Naive thymus-derived CD4-positive, alpha-beta T cell (primary cell): ENCODE data around the gene CELA3A. TPM values are rescaled to one million over a fixed set of nuclear protein-coding genes. Genes with fewer than 3 reads are reported as not detected.

Experiments used
- ATAC-seq: fragments of 150-1000 bp; cut with Tn5 transposase; 2 replicates; pipeline ENCODE4 v1.10.0; 2021; ENCODE audit warnings: mild to moderate bottlenecking, moderate library complexity
- CTCF ChIA-PET: fragments of 350-600 bp; sonication (Branson Sonifier 250); formaldehyde crosslinking; loops from one replicate; lab custom pipeline; 2021; ENCODE audit warnings: antibody characterized with exemption; lab: Charles Lee
- POLR2A ChIA-PET: fragments of 350-600 bp; sonication (Branson Sonifier 250); formaldehyde crosslinking; loops from one replicate; lab custom pipeline; 2021; ENCODE audit warnings: antibody characterized with exemption, inconsistent platforms; lab: Charles Lee
- DNase-seq, 9 donors: peaks; one replicate each; pipeline versions ENCODE4 v3.0.0 to v3.0.0-alpha.2; 2020 to 2022; ENCODE audit warnings: mixed read lengths in 1 of 9
- H3K27ac ChIP-seq: one replicate; pipeline ENCODE4 v1.7.0; 2013; ENCODE audit warnings: mild to moderate bottlenecking, low read depth, low read length, moderate library complexity
- H3K27me3 ChIP-seq, 2 donors: one replicate each; pipeline ENCODE4 v1.7.0; 2013; ENCODE audit warnings: low read length in 2 of 2, mild to moderate bottlenecking in 2 of 2, moderate library complexity in 2 of 2; ENCODE audit not compliant: control insufficient read depth in 2 of 2, insufficient read depth in 2 of 2
- H3K36me3 ChIP-seq, 3 experiments: 1 replicate in 2 of 3; 2 replicates in 1 of 3; pipeline ENCODE4 v1.7.0; 2013; ENCODE audit warnings: low read length in 3 of 3, mild to moderate bottlenecking in 3 of 3, moderate library complexity in 1 of 3; ENCODE audit not compliant: insufficient read depth in 3 of 3, control insufficient read depth in 2 of 3
- H3K4me1 ChIP-seq, 2 donors: one replicate each; pipeline ENCODE4 v1.7.0; 2013; ENCODE audit warnings: low read length in 2 of 2, mild to moderate bottlenecking in 2 of 2, moderate library complexity in 1 of 2; ENCODE audit not compliant: control insufficient read depth in 2 of 2, insufficient read depth in 2 of 2
- H3K4me3 ChIP-seq: 2 replicates; pipeline ENCODE4 v1.7.0; 2013; ENCODE audit warnings: mild to moderate bottlenecking, low read length
- H3K9me3 ChIP-seq, 3 experiments: 1 replicate in 2 of 3; 2 replicates in 1 of 3; pipeline ENCODE4 v1.7.0; 2013; ENCODE audit warnings: low read length in 3 of 3; ENCODE audit not compliant: control insufficient read depth in 2 of 3
- H3K27ac Mint-ChIP-seq, 9 donors: one replicate each; pipeline ENCODE4 v1.8.0; 2020 to 2022; ENCODE audit warnings: mixed read lengths in 9 of 9, mild to moderate bottlenecking in 8 of 9, moderate library complexity in 5 of 9, inconsistent platforms in 2 of 9
- H3K27me3 Mint-ChIP-seq, 5 donors: one replicate each; pipeline ENCODE4 v1.8.0; 2021 to 2022; ENCODE audit warnings: mixed read lengths in 5 of 5, mild to moderate bottlenecking in 1 of 5
- H3K36me3 Mint-ChIP-seq, 5 donors: one replicate each; pipeline ENCODE4 v1.8.0; 2020 to 2022; ENCODE audit warnings: mixed read lengths in 5 of 5, mild to moderate bottlenecking in 3 of 5, inconsistent platforms in 1 of 5
- H3K4me1 Mint-ChIP-seq, 7 donors: one replicate each; pipeline ENCODE4 v1.8.0; 2020 to 2022; ENCODE audit warnings: mixed read lengths in 7 of 7, mild to moderate bottlenecking in 3 of 7, inconsistent platforms in 1 of 7
- H3K4me3 Mint-ChIP-seq, 10 donors: one replicate each; pipeline ENCODE4 v1.8.0; 2020 to 2022; ENCODE audit warnings: mild to moderate bottlenecking in 10 of 10, mixed read lengths in 10 of 10, moderate library complexity in 6 of 10, inconsistent platforms in 2 of 10
- H3K9me3 Mint-ChIP-seq, 11 donors: one replicate each; pipeline ENCODE4 v1.8.0; 2020 to 2022; ENCODE audit warnings: mixed read lengths in 11 of 11, mild to moderate bottlenecking in 4 of 11, inconsistent platforms in 1 of 11, moderate library complexity in 1 of 11
- intact Hi-C, 2 donors: fragments of 100-400 bp; cut with micrococcal nuclease; formaldehyde crosslinking; loops; one replicate each; pipeline ENCODE4 v1.15.1; 2023
- polyA plus RNA-seq, 2 donors: library from polyadenylated mRNA; unstranded; fragments of 300-500 nt; fragmentation: Illumina TruSeq; gene quantifications; one replicate each; pipeline ENCODE4 v1.2.3, GENCODE V29; 2021
- total RNA-seq, 6 experiments: library from RNA in 5 of 6; stranded (reverse) in 5 of 6; gene quantifications; 1 replicate in 5 of 6; 2 replicates in 1 of 6; pipeline ENCODE4 v1.2.3 and lab custom pipeline; 2021 to 2026

The CELA3A gene
- total and polyA plus RNA-seq, 7 experiments from 2014 or later = not detected

GRCh38 chr1:22056936-22057335, 55.5 kb downstream of the CELA3A start:
- Mint-ChIP-seq H3K36me3 (peaks cover 0 to 31% (median 18%) of the 10 kb centered on the region in 5 donors), H3K4me3 (peak overlapping the region; percentile 67 to 99 (median 79)), H3K27me3 (peaks cover 0 to 2% (median 0%) of the 10 kb centered on the region in 5 donors), H3K9me3 (peaks cover 0 to 3% (median 0%) of the 10 kb centered on the region in 11 donors), H3K4me1 (peaks cover 46 to 84% (median 62%) of the 10 kb centered on the region in 7 donors), H3K27ac (peak overlapping the region in 8 of 9 donors; percentile 38 to 97 (median 75))
- POLR2A ChIA-PET = interaction anchor here (0.5 to 16.8 kb wide), 3 partner anchors 24 to 851 kb away, joined by 3 to 774 read pairs (median 3); no protein-coding TSS in a partner anchor
- Histone ChIP-seq H3K4me1 (peaks cover 67 to 69% of the 10 kb centered on the region in 2 donors), H3K27me3 (no peaks in the 10 kb centered on the region), H3K36me3 (peaks cover 5 to 11% (median 7%) of the 10 kb centered on the region in 3 experiments), H3K9me3 (no peaks in the 10 kb centered on the region), H3K4me3 (peak overlapping the region; percentile 15), H3K27ac (peak overlapping the region; percentile 57)
- CTCF ChIA-PET = interaction anchor here (1.4 to 2.2 kb wide), 2 partner anchors 15 to 33 kb away, joined by 4 to 12 read pairs; no protein-coding TSS in a partner anchor
- ATAC-seq = no peak
- DNase-seq = no peak
- intact Hi-C loops = no loop called here

GRCh38 chr1:22057861-22058260, 56.4 kb downstream of the CELA3A start:
- Histone ChIP-seq H3K9me3 (no peaks in the 10 kb centered on the region), H3K4me3 (no peak overlapping the region), H3K27me3 (no peaks in the 10 kb centered on the region), H3K27ac (peak overlapping the region; percentile 57), H3K4me1 (peaks cover 70 to 75% of the 10 kb centered on the region in 2 donors), H3K36me3 (peaks cover 5 to 11% (median 7%) of the 10 kb centered on the region in 3 experiments)
- DNase-seq = no peak
- Mint-ChIP-seq H3K27me3 (peaks cover 0 to 2% (median 0%) of the 10 kb centered on the region in 5 donors), H3K4me3 (peak overlapping the region; percentile 20 to 99 (median 72)), H3K27ac (peak overlapping the region in 7 of 9 donors; percentile 21 to 97 (median 64)), H3K4me1 (peaks cover 51 to 89% (median 71%) of the 10 kb centered on the region in 7 donors), H3K36me3 (peaks cover 0 to 34% (median 21%) of the 10 kb centered on the region in 5 donors), H3K9me3 (peaks cover 0 to 3% (median 0%) of the 10 kb centered on the region in 11 donors)
- CTCF ChIA-PET = interaction anchor here (1.4 to 2.2 kb wide), 2 partner anchors 14 to 34 kb away, joined by 4 to 12 read pairs; no protein-coding TSS in a partner anchor
- no peak for ATAC-seq
- POLR2A ChIA-PET = interaction anchor here (1.0 to 16.8 kb wide), 3 partner anchors 25 to 39 kb away, joined by 3 to 774 read pairs (median 10); no protein-coding TSS in a partner anchor
- intact Hi-C loops = no loop called here

Other genes with a start within 250 kb of the CELA3A start
- 100 to 1,000 TPM in 2 of 5 experiments, 10 to 100 TPM in 3; 74.7 to 107 (median 83.9) TPM for gene USP48, start 218.5 kb upstream of the CELA3A start, total RNA-seq
- 10 to 100 TPM; 34.8 to 39.1 TPM for gene USP48, start 218.5 kb upstream of the CELA3A start, polyA plus RNA-seq
- gene LDLRAD2, start 189.4 kb upstream of the CELA3A start, total RNA-seq = under 1 TPM in 2 of 5 experiments, not detected in 3; 0.66 to 0.86 TPM
- gene LDLRAD2, start 189.4 kb upstream of the CELA3A start, polyA plus RNA-seq = not detected
- 10 to 100 TPM in 3 of 5 experiments, 1 to 10 TPM in 2; 8.0 to 20.8 (median 10.0) TPM for gene HSPG2, start 64.3 kb upstream of the CELA3A start, total RNA-seq
- 1 to 10 TPM; 1.0 TPM for gene HSPG2, start 64.3 kb upstream of the CELA3A start, polyA plus RNA-seq
- gene CELA3B, start 24.6 kb upstream of the CELA3A start, total RNA-seq = not detected
- not detected for gene CELA3B, start 24.6 kb upstream of the CELA3A start, polyA plus RNA-seq
- gene CDC42, start 51.1 kb downstream of the CELA3A start, total RNA-seq = 100 to 1,000 TPM; 186 to 385 (median 305) TPM
- 100 to 1,000 TPM; 186 to 427 TPM for gene CDC42, start 51.1 kb downstream of the CELA3A start, polyA plus RNA-seq
- gene WNT4, start 141.4 kb downstream of the CELA3A start, total RNA-seq = not detected
- under 1 TPM in 1 of 2 donors, not detected in 1; 0.05 TPM for gene WNT4, start 141.4 kb downstream of the CELA3A start, polyA plus RNA-seq